Activated naive CD4-positive, alpha-beta T cell treated with anti-CD3 and anti-CD28 coated beads for 36 hours (primary cell): ENCODE data around the gene MED12L. TPM values are rescaled to one million over a fixed set of nuclear protein-coding genes. Genes with fewer than 3 reads are reported as not detected.

Experiments
- CTCF ChIA-PET: fragments of 350-600 bp; sonication (Branson Sonifier 250); formaldehyde crosslinking; loops from one replicate; lab custom pipeline; 2021; ENCODE audit warnings: antibody characterized with exemption; lab: Charles Lee
- DNase-seq: peaks from one replicate; pipeline ENCODE4 v3.0.0-alpha.2; 2020
- H3K27ac Mint-ChIP-seq: one replicate; pipeline ENCODE4 v1.8.0; 2021; ENCODE audit warnings: mild to moderate bottlenecking, mixed read lengths
- H3K27me3 Mint-ChIP-seq: one replicate; pipeline ENCODE4 v1.8.0; 2021; ENCODE audit warnings: low read depth, mixed read lengths
- H3K36me3 Mint-ChIP-seq: one replicate; pipeline ENCODE4 v1.8.0; 2021; ENCODE audit warnings: low read depth, mixed read lengths
- H3K4me1 Mint-ChIP-seq: one replicate; pipeline ENCODE4 v1.8.0; 2021; ENCODE audit warnings: low read depth, mixed read lengths
- H3K4me3 Mint-ChIP-seq: one replicate; pipeline ENCODE4 v1.8.0; 2021; ENCODE audit warnings: mild to moderate bottlenecking, moderate library complexity, mixed read lengths
- H3K9me3 Mint-ChIP-seq: one replicate; pipeline ENCODE4 v1.8.0; 2021; ENCODE audit warnings: mixed read lengths
- intact Hi-C: fragments of 100-400 bp; cut with micrococcal nuclease; formaldehyde crosslinking; loops from one replicate; pipeline ENCODE4 v1.15.1; 2023
- total RNA-seq, 2 experiments: library from RNA; stranded (reverse); gene quantifications; one replicate each; pipeline ENCODE4 v1.2.3, GENCODE V29; 2021

The MED12L gene
- total RNA-seq, 2 experiments from 2014 or later, result 1.4 to 2.0 TPM

- DNase-seq, result peak; percentile 45
- CTCF ChIA-PET, result interaction anchor here (0.9 to 3.8 kb wide), 9 partner anchors 11 to 101 kb away, joined by 3 to 24 read pairs (median 5); partner anchors contain the start of gene P2RY14
- Mint-ChIP-seq H3K27ac (peak overlapping the region; percentile 70), H3K27me3 (no peaks in the 10 kb centered on the region), H3K9me3 (no peaks in the 10 kb centered on the region), H3K4me1 (peaks cover 17% of the 10 kb centered on the region), H3K4me3 (peak overlapping the region; percentile 17), H3K36me3 (no peaks in the 10 kb centered on the region)
- intact Hi-C loops, result loop anchor here (1.0 kb wide), 1 partner anchor 10 kb away; the partner anchor contains the start of gene P2RY14
These were observed 183.1 kb downstream of the MED12L start for GRCh38 chr3:151268267-151269235.

- H3K27me3 Mint-ChIP-seq, result no peaks in the 10 kb centered on the region
- peak overlapping the region; percentile 1 for H3K27ac Mint-ChIP-seq
- H3K36me3 Mint-ChIP-seq, result no peaks in the 10 kb centered on the region
- H3K9me3 Mint-ChIP-seq, result no peaks in the 10 kb centered on the region
- CTCF ChIA-PET, result interaction anchor here (0.7 to 3.8 kb wide), 2 partner anchors 101 to 102 kb away, joined by 3 to 20 read pairs; no protein-coding TSS in a partner anchor
- H3K4me1 Mint-ChIP-seq, result peaks cover 18% of the 10 kb centered on the region
- H3K4me3 Mint-ChIP-seq, result no peak overlapping the region
- intact Hi-C loops, result loop anchor here (10.0 kb wide), 1 partner anchor 505 kb away; the partner anchor contains the start of gene SIAH2
- DNase-seq, result no peak
These were observed 184.2 kb downstream of the MED12L start for GRCh38 chr3:151269631-151270030.

GRCh38 chr3:151275091-151275490 is 189.6 kb downstream of the MED12L start:
- no peaks in the 10 kb centered on the region for H3K27me3 Mint-ChIP-seq
- intact Hi-C loops, result loop anchor here (5.0 to 10.0 kb wide), 2 partner anchors 493 to 510 kb away; partner anchors contain the start of gene SIAH2
- CTCF ChIA-PET, result interaction anchor here (1.0 to 8.5 kb wide), 4 partner anchors 18 to 119 kb away, joined by 3 to 248 read pairs (median 98); no protein-coding TSS in a partner anchor
- H3K9me3 Mint-ChIP-seq, result no peaks in the 10 kb centered on the region
- DNase-seq, result no peak
- no peak overlapping the region for H3K4me3 Mint-ChIP-seq
- H3K36me3 Mint-ChIP-seq, result no peaks in the 10 kb centered on the region
- no peak overlapping the region for H3K27ac Mint-ChIP-seq
- H3K4me1 Mint-ChIP-seq, result peaks cover 41% of the 10 kb centered on the region

- DNase-seq, result peak; percentile 14
- Mint-ChIP-seq H3K27ac (peak overlapping the region; percentile 85), H3K27me3 (no peaks in the 10 kb centered on the region), H3K4me1 (peaks cover 39% of the 10 kb centered on the region), H3K9me3 (no peaks in the 10 kb centered on the region), H3K4me3 (no peak overlapping the region), H3K36me3 (no peaks in the 10 kb centered on the region)
- intact Hi-C loops, result loop anchor here (2.0 to 10.0 kb wide), 4 partner anchors 41 to 537 kb away; partner anchors contain the start of genes GPR87 and SIAH2
- CTCF ChIA-PET, result interaction anchor here (0.6 to 8.5 kb wide), 4 partner anchors 49 to 120 kb away, joined by 3 to 248 read pairs (median 98); no protein-coding TSS in a partner anchor
These were observed 190.7 kb downstream of the MED12L start for GRCh38 chr3:151276038-151276686.

GRCh38 chr3:151276687-151277042 is 191.2 kb downstream of the MED12L start:
- DNase-seq, result peak; percentile 77
- CTCF ChIA-PET, result interaction anchor here (8.1 to 8.5 kb wide), 2 partner anchors 49 to 107 kb away, joined by 191 to 248 read pairs; no protein-coding TSS in a partner anchor
- H3K27me3 Mint-ChIP-seq, result no peaks in the 10 kb centered on the region
- H3K4me1 Mint-ChIP-seq, result peaks cover 39% of the 10 kb centered on the region
- peak overlapping the region; percentile 85 for H3K27ac Mint-ChIP-seq
- no peaks in the 10 kb centered on the region for H3K9me3 Mint-ChIP-seq
- H3K36me3 Mint-ChIP-seq, result no peaks in the 10 kb centered on the region
- peak overlapping the region; percentile 55 for H3K4me3 Mint-ChIP-seq
- intact Hi-C loops, result loop anchor here (2.0 to 10.0 kb wide), 4 partner anchors 40 to 538 kb away; partner anchors contain the start of genes GPR87 and SIAH2

GRCh38 chr3:151278230-151278629 is 192.8 kb downstream of the MED12L start, which contains the start of gene P2RY14:
Gene P2RY14 (minus strand): TSS chr3:151278542. CDS start chr3:151214316, 64,226 bp downstream.
- Mint-ChIP-seq H3K27ac (peak within 1 kb of the TSS; percentile 44), H3K4me1 (peaks cover 42% of the 10 kb centered on the region), H3K4me3 (no peak within 1 kb of the TSS), H3K9me3 (no peaks in the 10 kb centered on the region), H3K36me3 (no peaks in the 10 kb centered on the region), H3K27me3 (no peaks in the 10 kb centered on the region)
- CTCF ChIA-PET, result interaction anchor here (0.7 to 8.5 kb wide), 14 partner anchors 11 to 122 kb away, joined by 3 to 248 read pairs (median 4); partner anchors contain the start of gene GPR171
- intact Hi-C loops, result loop anchor here (1.0 to 10.0 kb wide), 9 partner anchors 10 to 513 kb away; partner anchors contain the start of genes GPR171 and SIAH2
- DNase-seq, result peak; percentile 10

- intact Hi-C loops, result loop anchor here (2.0 to 5.0 kb wide), 5 partner anchors 45 to 636 kb away; no protein-coding TSS in a partner anchor
- Mint-ChIP-seq H3K4me1 (peaks cover 33% of the 10 kb centered on the region), H3K27me3 (no peaks in the 10 kb centered on the region), H3K4me3 (no peak overlapping the region), H3K9me3 (no peaks in the 10 kb centered on the region), H3K27ac (no peak overlapping the region), H3K36me3 (no peaks in the 10 kb centered on the region)
- CTCF ChIA-PET, result interaction anchor here (0.6 to 8.5 kb wide), 20 partner anchors 14 to 557 kb away, joined by 3 to 248 read pairs (median 4); no protein-coding TSS in a partner anchor
- no peak for DNase-seq
These were observed 196.3 kb downstream of the MED12L start for GRCh38 chr3:151281671-151282324.

GRCh38 chr3:151282921-151283320 is 197.5 kb downstream of the MED12L start:
- Mint-ChIP-seq H3K27ac (no peak overlapping the region), H3K4me3 (no peak overlapping the region), H3K36me3 (no peaks in the 10 kb centered on the region), H3K9me3 (no peaks in the 10 kb centered on the region), H3K27me3 (no peaks in the 10 kb centered on the region), H3K4me1 (peaks cover 28% of the 10 kb centered on the region)
- CTCF ChIA-PET, result interaction anchor here (0.7 to 8.5 kb wide), 18 partner anchors 16 to 579 kb away, joined by 3 to 248 read pairs (median 4); partner anchors contain the start of gene ERICH6
- intact Hi-C loops, result loop anchor here (1.0 to 5.0 kb wide), 9 partner anchors 44 to 634 kb away; no protein-coding TSS in a partner anchor
- DNase-seq, result no peak

GRCh38 chr3:151283387-151283786 is 197.9 kb downstream of the MED12L start:
- Mint-ChIP-seq H3K9me3 (no peaks in the 10 kb centered on the region), H3K4me3 (no peak overlapping the region), H3K36me3 (no peaks in the 10 kb centered on the region), H3K4me1 (peaks cover 24% of the 10 kb centered on the region), H3K27ac (peak overlapping the region; percentile 10), H3K27me3 (no peaks in the 10 kb centered on the region)
- DNase-seq, result no peak
- intact Hi-C loops, result loop anchor here (1.0 to 5.0 kb wide), 9 partner anchors 43 to 634 kb away; no protein-coding TSS in a partner anchor
- CTCF ChIA-PET, result interaction anchor here (1.1 to 8.5 kb wide), 8 partner anchors 50 to 127 kb away, joined by 3 to 248 read pairs (median 32); no protein-coding TSS in a partner anchor

GRCh38 chr3:151283907-151284461 is 198.5 kb downstream of the MED12L start:
- intact Hi-C loops, result loop anchor here (1.0 to 5.0 kb wide), 9 partner anchors 43 to 633 kb away; no protein-coding TSS in a partner anchor
- no peaks in the 10 kb centered on the region for H3K9me3 Mint-ChIP-seq
- H3K36me3 Mint-ChIP-seq, result no peaks in the 10 kb centered on the region
- H3K27ac Mint-ChIP-seq, result no peak overlapping the region
- no peak overlapping the region for H3K4me3 Mint-ChIP-seq
- peak; percentile 40 for DNase-seq
- H3K27me3 Mint-ChIP-seq, result no peaks in the 10 kb centered on the region
- H3K4me1 Mint-ChIP-seq, result peaks cover 18% of the 10 kb centered on the region
- CTCF ChIA-PET, result interaction anchor here (0.8 to 3.7 kb wide), 7 partner anchors 56 to 141 kb away, joined by 3 to 39 read pairs (median 4); no protein-coding TSS in a partner anchor
